GM18498 (cell line): Measurements from ENCODE around the gene DFFB.
"Not testable (repeated sequence)": the region's sequence is repeated elsewhere in the genome, so short reads cannot be mapped to it uniquely, and the experiment has no call there.

Experiments used
- ATAC-seq: cut with Tn5 transposase; IDR thresholded peaks from one replicate; pipeline ENCODE4 v1.9.1; 2021; ENCODE audit warnings: mild to moderate bottlenecking, moderate library complexity; ENCODE audit not compliant: unreplicated experiment

DFFB gene

GRCh38 chr1:3907031-3907534, 49.8 kb downstream of the DFFB start:
- ATAC-seq = no peak

GRCh38 chr1:3907621-3908165, 50.4 kb downstream of the DFFB start:
- ATAC-seq = no peak

GRCh38 chr1:3908886-3909517, 51.7 kb downstream of the DFFB start:
- no peak for ATAC-seq

GRCh38 chr1:3909615-3910014, 52.3 kb downstream of the DFFB start:
- no peak for ATAC-seq

GRCh38 chr1:3910049-3910731, 52.9 kb downstream of the DFFB start:
- ATAC-seq = no peak

GRCh38 chr1:3910857-3911845, 53.9 kb downstream of the DFFB start:
- ATAC-seq = peak; percentile 69

- ATAC-seq = no peak
Observed at GRCh38 chr1:3911981-3912808, 54.9 kb downstream of the DFFB start.

GRCh38 chr1:3912809-3913685, 55.8 kb downstream of the DFFB start:
- no peak for ATAC-seq

- no peak for ATAC-seq
Observed at GRCh38 chr1:3914331-3914851, 57.1 kb downstream of the DFFB start.

- no peak for ATAC-seq
Observed at GRCh38 chr1:3914911-3915310, 57.6 kb downstream of the DFFB start.

- no peak for ATAC-seq
Observed at GRCh38 chr1:3915551-3916121, 58.4 kb downstream of the DFFB start.

- ATAC-seq = no peak
Observed at GRCh38 chr1:3917761-3918160, 60.5 kb downstream of the DFFB start.

GRCh38 chr1:3918359-3918758, 61.1 kb downstream of the DFFB start:
- ATAC-seq = not testable (repeated sequence)

GRCh38 chr1:3918966-3919611, 61.8 kb downstream of the DFFB start:
- ATAC-seq = no peak

GRCh38 chr1:3919706-3920105, 62.4 kb downstream of the DFFB start:
- ATAC-seq = no peak

- ATAC-seq = no peak
Observed at GRCh38 chr1:3921765-3922164, 64.5 kb downstream of the DFFB start.

- no peak for ATAC-seq
Observed at GRCh38 chr1:3922201-3922725, 65.0 kb downstream of the DFFB start.

GRCh38 chr1:3922851-3923250, 65.6 kb downstream of the DFFB start:
- no peak for ATAC-seq
